IPS DF 6.9 (cell line): ENCODE measurements around the gene ADAM12.

Experiments
- DNase-seq: peaks from one replicate; pipeline ENCODE4 v3.0.0-alpha.2; 2013; ENCODE audit warnings: low read depth, low spot score
- H3K27ac ChIP-seq: one replicate; pipeline ENCODE4 v1.5.1; 2013; ENCODE audit warnings: low read length, control low read depth
- H3K27me3 ChIP-seq: 2 replicates; pipeline ENCODE4 v1.6.1; 2013; ENCODE audit warnings: mild to moderate bottlenecking, low read length; ENCODE audit not compliant: control insufficient read depth, insufficient read depth
- H3K36me3 ChIP-seq: 2 replicates; pipeline ENCODE4 v1.6.1; 2013; ENCODE audit warnings: low read length; ENCODE audit not compliant: control insufficient read depth, insufficient read depth
- H3K4me1 ChIP-seq: 2 replicates; pipeline ENCODE4 v1.6.1; 2013; ENCODE audit warnings: low read length; ENCODE audit not compliant: control insufficient read depth, insufficient read depth
- H3K4me3 ChIP-seq: 2 replicates; pipeline ENCODE4 v1.5.1; 2013; ENCODE audit warnings: mild to moderate bottlenecking, low read length
- H3K9me3 ChIP-seq: 2 replicates; pipeline ENCODE4 v1.6.1; 2013; ENCODE audit warnings: low read length, inconsistent platforms; ENCODE audit not compliant: control insufficient read depth, insufficient read depth
- WGBS: extraction: QIAGEN DNeasy Blood & Tissue Kit; methylation state at CpG from one replicate; pipeline ENCODE4 v1.1.7; 2013; ENCODE audit warnings: mixed read lengths, missing lambda C conversion rate; ENCODE audit not compliant: insufficient read length, insufficient coverage; 5-methylcytosine and 5-hydroxymethylcytosine counted together

Gene ADAM12

GRCh38 chr10:126423732-126424491 lies 35.6 kb upstream of the ADAM12 start:
- H3K9me3 ChIP-seq: no peaks in the 10 kb centered on the region; the same call in 1 of the 2 replicates
- WGBS: no CpG with 5 or more reads among the region's 6 CpGs
- no peaks in the 10 kb centered on the region for H3K27me3 ChIP-seq
- no peaks in the 10 kb centered on the region for H3K4me1 ChIP-seq
- no peak overlapping the region for H3K4me3 ChIP-seq
- no peaks in the 10 kb centered on the region for H3K36me3 ChIP-seq
- H3K27ac ChIP-seq: no peak overlapping the region
- no peak for DNase-seq

- no peak for DNase-seq
- no peak overlapping the region for H3K27ac ChIP-seq
- no CpG with 5 or more reads among the region's 1 CpG for WGBS
- no peak overlapping the region for H3K4me3 ChIP-seq
- H3K9me3 ChIP-seq: no peaks in the 10 kb centered on the region
- H3K36me3 ChIP-seq: no peaks in the 10 kb centered on the region
- no peaks in the 10 kb centered on the region for H3K27me3 ChIP-seq
- H3K4me1 ChIP-seq: no peaks in the 10 kb centered on the region
Measured at GRCh38 chr10:126422567-126422966, 34.3 kb upstream of the ADAM12 start.

GRCh38 chr10:126421756-126422256 lies 33.5 kb upstream of the ADAM12 start:
- H3K4me3 ChIP-seq: no peak overlapping the region
- no peaks in the 10 kb centered on the region for H3K27me3 ChIP-seq
- no peak overlapping the region for H3K27ac ChIP-seq
- no peaks in the 10 kb centered on the region for H3K36me3 ChIP-seq
- DNase-seq: no peak
- WGBS: no CpG with 5 or more reads among the region's 10 CpGs
- H3K4me1 ChIP-seq: no peaks in the 10 kb centered on the region
- no peaks in the 10 kb centered on the region for H3K9me3 ChIP-seq

GRCh38 chr10:126420567-126421300 lies 32.5 kb upstream of the ADAM12 start:
- no peaks in the 10 kb centered on the region for H3K4me1 ChIP-seq
- WGBS: no CpG with 5 or more reads among the region's 12 CpGs
- no peaks in the 10 kb centered on the region for H3K27me3 ChIP-seq
- H3K36me3 ChIP-seq: no peaks in the 10 kb centered on the region
- H3K4me3 ChIP-seq: no peak overlapping the region
- no peak for DNase-seq
- no peaks in the 10 kb centered on the region for H3K9me3 ChIP-seq
- H3K27ac ChIP-seq: no peak overlapping the region

GRCh38 chr10:126417220-126417825 lies 29.0 kb upstream of the ADAM12 start:
- no peaks in the 10 kb centered on the region for H3K9me3 ChIP-seq
- no CpG with 5 or more reads among the region's 4 CpGs for WGBS
- H3K27ac ChIP-seq: no peak overlapping the region
- DNase-seq: no peak
- no peaks in the 10 kb centered on the region for H3K27me3 ChIP-seq
- H3K36me3 ChIP-seq: no peaks in the 10 kb centered on the region
- H3K4me1 ChIP-seq: no peaks in the 10 kb centered on the region
- H3K4me3 ChIP-seq: no peak overlapping the region

GRCh38 chr10:126409821-126410220 lies 21.5 kb upstream of the ADAM12 start:
- H3K9me3 ChIP-seq: no peaks in the 10 kb centered on the region
- no peaks in the 10 kb centered on the region for H3K27me3 ChIP-seq
- peaks cover 1% of the 10 kb centered on the region; the same call in 1 of the 2 replicates for H3K4me1 ChIP-seq
- H3K27ac ChIP-seq: no peak overlapping the region
- no peak for DNase-seq
- no peak overlapping the region for H3K4me3 ChIP-seq
- H3K36me3 ChIP-seq: no peaks in the 10 kb centered on the region
- WGBS: no CpG with 5 or more reads among the region's 6 CpGs

GRCh38 chr10:126408953-126409641 lies 20.8 kb upstream of the ADAM12 start:
- Histone ChIP-seq H3K9me3 (no peaks in the 10 kb centered on the region), H3K27me3 (no peaks in the 10 kb centered on the region), H3K36me3 (no peaks in the 10 kb centered on the region), H3K4me3 (no peak overlapping the region), H3K27ac (no peak overlapping the region), H3K4me1 (peaks cover 1% of the 10 kb centered on the region; the same call in 1 of the 2 replicates)
- WGBS: no CpG with 5 or more reads among the region's 11 CpGs
- DNase-seq: no peak

GRCh38 chr10:126407831-126408230 lies 19.6 kb upstream of the ADAM12 start:
- no CpG with 5 or more reads among the region's 2 CpGs for WGBS
- H3K27ac ChIP-seq: no peak overlapping the region
- H3K4me3 ChIP-seq: no peak overlapping the region
- H3K36me3 ChIP-seq: no peaks in the 10 kb centered on the region
- peaks cover 1% of the 10 kb centered on the region; the same call in 1 of the 2 replicates for H3K4me1 ChIP-seq
- no peak for DNase-seq
- no peaks in the 10 kb centered on the region for H3K9me3 ChIP-seq
- no peaks in the 10 kb centered on the region for H3K27me3 ChIP-seq

GRCh38 chr10:126405239-126405775 lies 17.0 kb upstream of the ADAM12 start:
- WGBS: no CpG with 5 or more reads among the region's 6 CpGs
- Histone ChIP-seq H3K27ac (no peak overlapping the region), H3K36me3 (no peaks in the 10 kb centered on the region), H3K27me3 (no peaks in the 10 kb centered on the region), H3K4me3 (no peak overlapping the region), H3K4me1 (peaks cover 1% of the 10 kb centered on the region; the same call in 1 of the 2 replicates), H3K9me3 (no peaks in the 10 kb centered on the region)
- DNase-seq: no peak
